ENCODE results near the gene ATAD2B.

- TF ChIP-seq EZH2 (IDR thresholded peaks at IDR 0.05; ENCODE audit: low read length, missing control alignments) (no peak), CTCF (conservative IDR thresholded peaks at IDR 0.05 in 1 of 2, IDR thresholded peaks at IDR 0.05 in 1 of 2; ENCODE audit: low read depth in 1 of 2, low read length in 2 of 2) (no peak)
Measured at GRCh38 chr2:23719716-23720115, 207.2 kb downstream of the ATAD2B start.

Data from fibroblast of lung (primary cell).